ENCODE results near the gene ZNF121.

ZNF121 gene

DNA sequence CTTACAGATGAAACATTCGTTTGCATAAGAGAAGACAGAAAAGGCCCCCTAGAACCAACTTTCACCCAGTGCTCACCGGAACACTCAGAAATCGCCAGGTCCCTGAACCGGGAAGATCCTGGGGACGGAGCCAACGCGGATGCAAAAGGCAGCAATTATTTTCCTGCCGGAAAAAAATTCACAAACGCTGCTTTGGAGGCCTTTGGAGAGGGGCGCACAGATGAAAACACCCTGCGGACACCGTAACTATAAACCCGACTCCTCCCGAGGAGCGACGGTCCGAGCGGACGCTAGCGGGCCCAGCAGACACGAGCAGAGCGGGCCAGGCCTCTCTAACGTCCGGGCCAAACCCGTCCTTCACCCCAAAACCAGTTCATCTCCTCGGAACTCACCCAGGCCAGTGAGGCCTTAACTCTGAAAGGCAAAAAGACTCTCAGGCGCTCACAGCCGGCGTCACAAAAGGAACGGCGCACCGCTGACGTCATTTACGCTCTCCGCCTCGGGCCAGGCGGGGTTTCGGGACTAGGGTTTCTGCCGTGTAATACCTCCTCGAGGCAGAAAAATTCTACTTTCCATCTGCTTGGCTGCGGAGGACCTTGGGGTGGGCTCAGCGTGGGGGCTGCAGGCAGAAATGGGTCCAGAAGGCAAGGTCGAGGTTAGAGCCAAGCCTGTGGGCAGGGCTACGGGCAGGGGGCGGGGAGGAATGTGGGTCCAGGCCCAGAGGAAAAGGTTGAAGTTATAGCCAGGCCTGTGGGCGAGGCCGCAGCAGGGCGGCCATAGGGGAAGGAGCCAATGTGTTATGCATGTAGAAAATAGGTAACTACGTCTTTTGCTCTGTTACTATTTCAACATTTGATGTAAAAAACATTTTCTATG is 45.9 kb downstream of the ZNF121 start, which contains the start of gene ZNF426:
TSS of gene ZNF426 (minus strand) at position 463 of the 876 bp plus-strand sequence. CDS start 2,413 bp downstream, outside the sequence.
- peak; percentile 77 to 79 for DNase-seq

DNA sequence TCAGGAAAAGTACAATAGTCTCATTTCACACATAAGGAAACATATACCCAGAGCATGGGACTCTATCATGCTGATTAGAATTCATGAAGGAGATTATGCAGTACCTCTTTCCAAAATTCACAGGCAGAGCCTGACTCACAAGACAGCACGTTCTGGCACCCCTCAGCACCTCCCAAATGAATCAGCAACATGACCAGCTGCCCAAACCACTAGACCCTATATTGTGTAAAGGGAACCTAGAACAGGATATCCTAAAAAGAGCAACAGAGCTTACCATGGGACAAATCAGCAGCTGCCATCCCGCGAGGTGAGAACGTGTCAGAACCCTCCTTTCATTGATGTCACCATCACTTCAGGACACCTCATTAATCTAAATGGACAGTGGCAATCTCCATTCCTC is 48.4 kb downstream of the ZNF121 start:
- DNase-seq = no peak

DNA sequence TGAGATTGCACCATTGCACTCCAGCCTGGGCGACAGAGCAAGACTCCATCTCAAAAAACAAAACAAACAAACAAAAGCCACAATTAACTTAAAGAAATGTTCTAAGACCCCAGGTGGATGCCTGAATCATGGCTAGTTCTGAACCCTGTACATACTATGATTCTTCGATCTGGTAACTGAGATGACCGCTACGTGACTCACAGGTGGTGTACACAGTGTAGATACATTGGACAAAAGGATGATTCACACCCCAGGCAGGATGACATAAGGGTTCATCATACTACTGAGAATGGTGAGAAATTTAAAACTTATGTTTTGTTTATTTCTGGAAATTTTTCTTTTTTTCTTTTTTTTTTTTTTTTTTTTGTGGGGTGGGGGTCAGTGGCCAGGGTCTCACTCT is 52.4 kb downstream of the ZNF121 start:
- DNase-seq = no peak

DNA sequence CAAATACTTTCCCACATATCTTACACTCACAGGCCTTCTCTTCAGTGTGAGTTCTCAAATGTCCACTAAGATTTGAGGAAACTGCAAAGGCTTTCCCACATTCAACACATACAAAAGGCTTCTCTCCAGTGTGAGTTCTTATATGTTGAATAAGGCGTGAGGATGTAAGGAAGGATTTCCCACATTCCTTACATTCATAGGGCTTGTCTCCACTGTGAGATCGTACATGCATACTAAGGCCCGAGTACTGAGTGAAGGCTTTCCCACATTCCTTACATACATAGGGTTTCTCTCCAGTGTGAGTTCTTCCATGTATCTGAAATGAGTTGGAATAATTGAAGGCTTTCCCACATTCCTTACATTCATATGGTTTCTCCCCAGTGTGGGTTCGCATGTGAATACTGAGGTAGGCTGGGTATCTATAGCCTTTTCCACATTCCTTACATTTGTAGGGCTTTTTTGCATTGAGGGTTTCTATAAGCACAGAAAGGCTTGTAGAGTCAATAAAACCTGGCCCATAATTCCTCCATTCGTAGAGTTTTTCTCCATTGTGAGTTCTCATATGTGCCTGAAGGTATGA is 55.5 kb downstream of the ZNF121 start:
- DNase-seq = no peak

DNA sequence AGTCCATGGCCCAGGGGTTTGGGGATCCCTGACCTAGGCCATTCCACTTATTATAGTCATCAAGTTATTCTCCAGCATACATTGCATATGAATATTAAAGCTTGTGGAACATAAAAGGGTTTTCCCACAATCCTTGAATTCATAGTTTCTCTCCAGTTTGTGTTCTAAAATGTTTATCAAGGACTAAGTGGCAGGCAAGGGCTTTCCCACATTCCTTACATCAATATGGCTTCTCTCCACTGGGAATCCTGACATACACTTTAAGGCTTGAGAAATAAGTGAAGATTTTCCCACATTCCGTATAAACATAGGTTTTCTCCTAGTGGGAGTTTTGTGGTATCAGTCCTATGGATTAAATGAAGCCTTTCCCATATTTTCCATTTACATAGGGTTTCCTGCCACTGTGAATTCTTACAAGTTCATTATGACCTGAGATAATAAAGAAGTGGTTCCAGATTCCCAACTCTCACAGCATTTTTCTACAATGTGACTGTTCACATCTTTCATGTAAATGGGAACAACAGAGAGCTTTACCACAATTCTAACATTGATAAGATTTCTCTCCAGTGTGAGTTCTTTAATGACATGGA is 60.3 kb downstream of the ZNF121 start:
- DNase-seq = no peak
